ENCODE data around the gene PCDHA8.
"Not testable (repeated sequence)": the region's sequence is repeated elsewhere in the genome, so short reads cannot be mapped to it uniquely, and the experiment has no call there.

- TF ChIP-seq CTCF (IDR thresholded peaks at IDR 0.05; ENCODE audit: control extremely low read depth in 1 of 3, insufficient read depth in 1 of 3, low read depth in 1 of 3, low read length in 3 of 3); YY1 (IDR thresholded peaks at IDR 0.05; ENCODE audit: low read depth, low read length); JUND (IDR thresholded peaks at IDR 0.05; ENCODE audit: low read length); TEAD4 (IDR thresholded peaks at IDR 0.05; ENCODE audit: low read depth, low read length); POLR2A (IDR thresholded peaks at IDR 0.05; ENCODE audit: control extremely low read depth in 1 of 2, low read depth in 2 of 2, low read length in 2 of 2); TAF1 (IDR thresholded peaks at IDR 0.05; ENCODE audit: low read depth, low read length); EZH2 (IDR thresholded peaks at IDR 0.05; ENCODE audit: low read depth, low read length, severe bottlenecking); CREB1 (IDR thresholded peaks at IDR 0.05): not testable (repeated sequence)
Observed at GRCh38 chr5:140802381-140802780, 38.6 kb upstream of the PCDHA8 start.
